Measurements from ENCODE around the gene RAB44.

DNA sequence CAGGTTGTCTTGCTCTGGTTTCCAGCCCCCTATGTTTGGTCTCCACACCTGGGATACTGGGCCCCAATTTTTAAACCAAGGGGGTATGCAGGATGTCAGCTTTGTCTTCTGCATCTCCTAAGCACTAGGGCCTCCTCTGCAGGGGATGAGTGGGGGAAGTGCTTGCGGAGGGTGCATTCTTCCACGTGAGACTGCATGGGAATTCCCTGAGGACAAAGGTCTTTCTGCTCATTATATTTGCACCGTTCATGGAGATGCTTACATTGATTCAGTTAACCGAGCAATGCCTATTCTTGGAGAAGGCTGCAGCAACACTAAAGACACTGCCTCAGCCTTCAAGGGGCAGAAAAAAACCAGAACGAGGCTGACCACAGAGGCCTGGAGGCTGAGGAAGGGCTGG, 45.4 kb downstream of the RAB44 start:
- TF ChIP-seq, protein P1, sequence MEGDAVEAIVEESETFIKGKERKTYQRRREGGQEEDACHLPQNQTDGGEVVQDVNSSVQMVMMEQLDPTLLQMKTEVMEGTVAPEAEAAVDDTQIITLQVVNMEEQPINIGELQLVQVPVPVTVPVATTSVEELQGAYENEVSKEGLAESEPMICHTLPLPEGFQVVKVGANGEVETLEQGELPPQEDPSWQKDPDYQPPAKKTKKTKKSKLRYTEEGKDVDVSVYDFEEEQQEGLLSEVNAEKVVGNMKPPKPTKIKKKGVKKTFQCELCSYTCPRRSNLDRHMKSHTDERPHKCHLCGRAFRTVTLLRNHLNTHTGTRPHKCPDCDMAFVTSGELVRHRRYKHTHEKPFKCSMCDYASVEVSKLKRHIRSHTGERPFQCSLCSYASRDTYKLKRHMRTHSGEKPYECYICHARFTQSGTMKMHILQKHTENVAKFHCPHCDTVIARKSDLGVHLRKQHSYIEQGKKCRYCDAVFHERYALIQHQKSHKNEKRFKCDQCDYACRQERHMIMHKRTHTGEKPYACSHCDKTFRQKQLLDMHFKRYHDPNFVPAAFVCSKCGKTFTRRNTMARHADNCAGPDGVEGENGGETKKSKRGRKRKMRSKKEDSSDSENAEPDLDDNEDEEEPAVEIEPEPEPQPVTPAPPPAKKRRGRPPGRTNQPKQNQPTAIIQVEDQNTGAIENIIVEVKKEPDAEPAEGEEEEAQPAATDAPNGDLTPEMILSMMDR (IDR thresholded peaks at IDR 0.05; ENCODE audit: insufficient read depth, low read depth, low read length): no peak
- TF ChIP-seq EZH2 (IDR thresholded peaks at IDR 0.05; ENCODE audit: insufficient read depth, low read length): no peak

Measured in astrocyte (in vitro differentiated cells and primary cell).